Body of pancreas (tissue), 4 donors: ENCODE results near the gene GMDS.

Experiments used
- CTCF ChIP-seq, 7 experiments: fragments of 450-650 bp in 4 of 7; fragments of 200-600 bp in 3 of 7; sonication (generic) in 3 of 7; IDR thresholded peaks; one replicate each; pipeline ENCODE4 v1.5.1; 2016 to 2019; ENCODE audit warnings: antibody characterized with exemption in 7 of 7
- POLR2A ChIP-seq, 3 donors: fragments of 450-650 bp; IDR thresholded peaks; one replicate each; pipeline ENCODE4 v1.6.1; 2016; ENCODE audit warnings: antibody characterized with exemption in 3 of 3, mild to moderate bottlenecking in 2 of 3

GRCh38 chr6:2085657-2086056 is 159.7 kb downstream of the GMDS start:
- TF ChIP-seq POLR2A (IDR thresholded peaks at IDR 0.05) = no peak
- TF ChIP-seq CTCF (IDR thresholded peaks at IDR 0.05) = no peak
